Measurements from ENCODE around the gene CPS1. TPM values are rescaled to one million over a fixed set of nuclear protein-coding genes. Genes with fewer than 3 reads are reported as not detected.

CPS1 gene
- total RNA-seq, 2 experiments from 2014 or later: 0.41 to 0.67 TPM

- ChIA-PET POLR2A (no interaction called here), CTCF (no interaction called here)
- ATAC-seq (ENCODE audit: poor library complexity) (no peak), DNase-seq (no peak)
- Mint-ChIP-seq H3K9me3 (no peaks in the 10 kb centered on the region), H3K4me1 (ENCODE audit: low read depth) (no peaks in the 10 kb centered on the region), H3K4me3 (no peak overlapping the region), H3K27me3 (no peaks in the 10 kb centered on the region), H3K36me3 (ENCODE audit: low read depth) (no peaks in the 10 kb centered on the region), H3K27ac (no peak overlapping the region)
- no peaks in the 10 kb centered on the region for H3K36me3 ChIP-seq (ENCODE audit: insufficient read depth, low read length)
- no peak for TF ChIP-seq CTCF (IDR thresholded peaks at IDR 0.05)
- no peaks in the 10 kb centered on the region for H3K27me3 ChIP-seq (ENCODE audit: control insufficient read depth in 1 of 2, insufficient read depth in 2 of 2, low read length in 2 of 2)
- intact Hi-C loops (cut with DNase I, micrococcal nuclease): no loop called here
- H3K4me3 ChIP-seq (ENCODE audit: low read length): no peak overlapping the region
- H3K27ac ChIP-seq (ENCODE audit: low read depth in 1 of 2, low read length in 2 of 2): no peak overlapping the region
- no peaks in the 10 kb centered on the region for H3K9me3 ChIP-seq (ENCODE audit: control insufficient read depth in 1 of 2, insufficient read depth in 1 of 2, low read length in 2 of 2)
- H3K4me1 ChIP-seq (ENCODE audit: insufficient read depth, low read length): no peaks in the 10 kb centered on the region
These were observed 131.5 kb downstream of the CPS1 start for GRCh38 chr2:210687786-210688470.

- ChIA-PET CTCF (interaction anchor here (0.7 kb wide), 1 partner anchor 668 kb away, joined by 3 read pairs; no protein-coding TSS in a partner anchor), POLR2A (no interaction called here)
- TF ChIP-seq CTCF (IDR thresholded peaks at IDR 0.05): no peak
- no peak for ATAC-seq (ENCODE audit: poor library complexity)
- no peaks in the 10 kb centered on the region for H3K4me1 Mint-ChIP-seq (ENCODE audit: low read depth)
- no peaks in the 10 kb centered on the region for H3K36me3 Mint-ChIP-seq (ENCODE audit: low read depth)
- H3K9me3 ChIP-seq (ENCODE audit: control insufficient read depth in 1 of 2, insufficient read depth in 1 of 2, low read length in 2 of 2): no peaks in the 10 kb centered on the region
- no peaks in the 10 kb centered on the region for H3K27me3 ChIP-seq (ENCODE audit: control insufficient read depth in 1 of 2, insufficient read depth in 2 of 2, low read length in 2 of 2)
- no peak for DNase-seq
- H3K27ac Mint-ChIP-seq: no peak overlapping the region
- no peaks in the 10 kb centered on the region for H3K4me1 ChIP-seq (ENCODE audit: insufficient read depth, low read length)
- no peak overlapping the region for H3K4me3 Mint-ChIP-seq
- no peaks in the 10 kb centered on the region for H3K9me3 Mint-ChIP-seq
- H3K27ac ChIP-seq (ENCODE audit: low read depth in 1 of 2, low read length in 2 of 2): no peak overlapping the region
- no peaks in the 10 kb centered on the region for H3K36me3 ChIP-seq (ENCODE audit: insufficient read depth, low read length)
- intact Hi-C loops (cut with DNase I, micrococcal nuclease): no loop called here
- no peaks in the 10 kb centered on the region for H3K27me3 Mint-ChIP-seq
- H3K4me3 ChIP-seq (ENCODE audit: low read length): no peak overlapping the region
These were observed 151.5 kb downstream of the CPS1 start for GRCh38 chr2:210707900-210708299.

GRCh38 chr2:210713122-210713521 is 156.7 kb downstream of the CPS1 start:
- H3K4me1 Mint-ChIP-seq (ENCODE audit: low read depth): no peaks in the 10 kb centered on the region
- H3K27ac Mint-ChIP-seq: no peak overlapping the region

More at GRCh38 chr2:210713122-210713521, 156.7 kb downstream of the CPS1 start:
- Histone ChIP-seq H3K9me3 (ENCODE audit: control insufficient read depth in 1 of 2, insufficient read depth in 1 of 2, low read length in 2 of 2) (no peaks in the 10 kb centered on the region), H3K27ac (ENCODE audit: low read depth in 1 of 2, low read length in 2 of 2) (no peak overlapping the region), H3K36me3 (ENCODE audit: insufficient read depth, low read length) (no peaks in the 10 kb centered on the region), H3K4me1 (ENCODE audit: insufficient read depth, low read length) (no peaks in the 10 kb centered on the region), H3K27me3 (ENCODE audit: control insufficient read depth in 1 of 2, insufficient read depth in 2 of 2, low read length in 2 of 2) (no peaks in the 10 kb centered on the region), H3K4me3 (ENCODE audit: low read length) (no peak overlapping the region)
- Mint-ChIP-seq H3K27me3 (no peaks in the 10 kb centered on the region), H3K4me3 (no peak overlapping the region), H3K36me3 (ENCODE audit: low read depth) (no peaks in the 10 kb centered on the region), H3K9me3 (no peaks in the 10 kb centered on the region)
- TF ChIP-seq CTCF (IDR thresholded peaks at IDR 0.05): no peak
- ATAC-seq (ENCODE audit: poor library complexity) (no peak), DNase-seq (no peak)
- intact Hi-C loops (cut with DNase I, micrococcal nuclease): no loop called here
- ChIA-PET POLR2A (no interaction called here), CTCF (no interaction called here)
